HEK293 (cell line): ENCODE data around the gene COG8.

Experiments
- CTCF ChIA-PET: fragments of 350-600 bp; formaldehyde crosslinking; extraction: SDS; loops from one replicate; lab custom pipeline; 2021; ENCODE audit warnings: antibody characterized with exemption; lab: Yijun Ruan, JAX
- POLR2A ChIA-PET: fragments of 300-600 bp; formaldehyde crosslinking; extraction: SDS; loops from one replicate; lab custom pipeline; 2020; ENCODE audit warnings: antibody characterized with exemption, inconsistent platforms; lab: Yijun Ruan, JAX
- H3K27ac ChIP-seq: fragments of 200-500 bp; sonication (Bioruptor generic); 2 replicates; pipeline ENCODE4 v1.5.1; 2014; ENCODE audit warnings: low read depth, low read length, control low read depth, inconsistent platforms; ENCODE audit errors: extremely low read depth
- H3K36me3 ChIP-seq, 2 experiments: fragments of 200-500 bp in 1 of 2; sonication (Bioruptor generic) in 1 of 2; 1 replicate in 1 of 2; 2 replicates in 1 of 2; pipeline ENCODE4 v1.5.1; 2014 to 2017; ENCODE audit warnings: inconsistent platforms in 2 of 2, low read length in 2 of 2; ENCODE audit not compliant: control insufficient read depth in 2 of 2, insufficient read depth in 1 of 2
- H3K4me1 ChIP-seq: fragments of 200-500 bp; sonication (Bioruptor generic); 2 replicates; pipeline ENCODE4 v1.5.1; 2014; ENCODE audit warnings: mild to moderate bottlenecking, low read length, inconsistent platforms; ENCODE audit not compliant: control insufficient read depth, insufficient read depth
- H3K4me3 ChIP-seq: 2 replicates; pipeline ENCODE4 v1.5.1; 2011; ENCODE audit warnings: low read depth, mild to moderate bottlenecking, control low read depth, low read length, moderate library complexity
- H3K9me3 ChIP-seq: fragments of 200-500 bp; sonication (Bioruptor generic); 2 replicates; pipeline ENCODE4 v1.5.1; 2014; ENCODE audit warnings: low read depth, low read length, inconsistent platforms; ENCODE audit not compliant: control insufficient read depth, insufficient read depth
- BCL11B ChIP-seq: fragments of 450-650 bp; formaldehyde crosslinking; IDR thresholded peaks from 2 replicates; pipeline ENCODE4 v1.5.1; 2016; ENCODE audit warnings: low read depth, missing biosample characterization, missing genetic modification characterization
- EGR2 ChIP-seq: fragments of 450-650 bp; formaldehyde crosslinking; IDR thresholded peaks from 2 replicates; pipeline ENCODE4 v1.5.1; 2016; ENCODE audit warnings: low read depth, missing biosample characterization, missing genetic modification characterization
- GFI1B ChIP-seq: fragments of 450-650 bp; formaldehyde crosslinking; IDR thresholded peaks from 2 replicates; pipeline ENCODE4 v1.5.1; 2016; ENCODE audit warnings: missing biosample characterization, missing genetic modification characterization
- REPIN1 ChIP-seq: fragments of 450-650 bp; formaldehyde crosslinking; IDR thresholded peaks from 2 replicates; pipeline ENCODE4 v1.5.1; 2017; ENCODE audit warnings: missing biosample characterization, missing genetic modification characterization, low read depth
- ZBTB1 ChIP-seq: fragments of 450-650 bp; formaldehyde crosslinking; IDR thresholded peaks from 2 replicates; pipeline ENCODE4 v1.5.1; 2016; ENCODE audit warnings: missing biosample characterization, missing genetic modification characterization
- ZBTB20 ChIP-seq: fragments of 450-650 bp; formaldehyde crosslinking; IDR thresholded peaks from 2 replicates; pipeline ENCODE4 v1.5.1; 2016; ENCODE audit warnings: missing biosample characterization, missing genetic modification characterization
- ZFP3 ChIP-seq: fragments of 450-650 bp; formaldehyde crosslinking; IDR thresholded peaks from 2 replicates; pipeline ENCODE4 v1.5.1; 2016; ENCODE audit warnings: low read depth, missing biosample characterization, missing genetic modification characterization
- ZNF112 ChIP-seq: fragments of 450-650 bp; formaldehyde crosslinking; IDR thresholded peaks from 2 replicates; pipeline ENCODE4 v1.5.0; 2017; ENCODE audit warnings: missing biosample characterization, missing genetic modification characterization
- ZNF138 ChIP-seq: fragments of 450-650 bp; formaldehyde crosslinking; IDR thresholded peaks from 2 replicates; pipeline ENCODE4 v1.5.1; 2016; ENCODE audit warnings: missing biosample characterization, missing genetic modification characterization, borderline replicate concordance
- ZNF211 ChIP-seq: fragments of 450-650 bp; formaldehyde crosslinking; IDR thresholded peaks from 2 replicates; pipeline ENCODE4 v1.5.1; 2016; ENCODE audit warnings: low read depth, missing biosample characterization, missing genetic modification characterization
- ZNF223 ChIP-seq: fragments of 450-650 bp; formaldehyde crosslinking; IDR thresholded peaks from 2 replicates; pipeline ENCODE4 v1.5.1; 2016; ENCODE audit warnings: missing biosample characterization, missing genetic modification characterization
- ZNF23 ChIP-seq: fragments of 450-650 bp; formaldehyde crosslinking; IDR thresholded peaks from 2 replicates; pipeline ENCODE4 v1.5.1; 2016; ENCODE audit warnings: missing biosample characterization, missing genetic modification characterization, borderline replicate concordance
- ZNF239 ChIP-seq: fragments of 450-650 bp; formaldehyde crosslinking; IDR thresholded peaks from 2 replicates; pipeline ENCODE4 v1.5.1; 2016; ENCODE audit warnings: missing biosample characterization, missing genetic modification characterization
- ZNF24 ChIP-seq: fragments of 450-650 bp; formaldehyde crosslinking; IDR thresholded peaks from 2 replicates; pipeline ENCODE4 v1.5.1; 2016; ENCODE audit warnings: missing biosample characterization, missing genetic modification characterization
- ZNF248 ChIP-seq: fragments of 450-650 bp; formaldehyde crosslinking; IDR thresholded peaks from 2 replicates; pipeline ENCODE4 v1.5.1; 2017; ENCODE audit warnings: missing biosample characterization, missing genetic modification characterization
- ZNF350 ChIP-seq: fragments of 450-650 bp; formaldehyde crosslinking; IDR thresholded peaks from 2 replicates; pipeline ENCODE4 v1.5.0; 2017; ENCODE audit warnings: missing biosample characterization, mild to moderate bottlenecking, missing genetic modification characterization
- ZNF404 ChIP-seq: fragments of 450-650 bp; formaldehyde crosslinking; IDR thresholded peaks from 2 replicates; pipeline ENCODE4 v1.5.1; 2017; ENCODE audit warnings: missing biosample characterization, missing genetic modification characterization
- ZNF433 ChIP-seq: fragments of 450-650 bp; formaldehyde crosslinking; IDR thresholded peaks from 2 replicates; pipeline ENCODE4 v1.5.1; 2016; ENCODE audit warnings: missing biosample characterization, missing genetic modification characterization, low read depth
- ZNF624 ChIP-seq: fragments of 450-650 bp; formaldehyde crosslinking; IDR thresholded peaks from 2 replicates; pipeline ENCODE4 v1.5.1; 2017; ENCODE audit warnings: missing biosample characterization, missing genetic modification characterization
- ZNF701 ChIP-seq: fragments of 450-650 bp; formaldehyde crosslinking; IDR thresholded peaks from 2 replicates; pipeline ENCODE4 v1.5.1; 2016; ENCODE audit warnings: missing biosample characterization, missing genetic modification characterization
- ZNF785 ChIP-seq: fragments of 450-650 bp; formaldehyde crosslinking; IDR thresholded peaks from 2 replicates; pipeline ENCODE4 v1.5.1; 2016; ENCODE audit warnings: missing biosample characterization, missing genetic modification characterization
- ZNF791 ChIP-seq: fragments of 450-650 bp; formaldehyde crosslinking; IDR thresholded peaks from 2 replicates; pipeline ENCODE4 v1.5.1; 2016; ENCODE audit warnings: missing biosample characterization, missing genetic modification characterization
- ZNF837 ChIP-seq: fragments of 450-650 bp; formaldehyde crosslinking; IDR thresholded peaks from 2 replicates; pipeline ENCODE4 v1.5.1; 2016; ENCODE audit warnings: missing biosample characterization, missing genetic modification characterization
- TF ChIP-seq, protein P1 (sequence below): fragments of 450-650 bp; formaldehyde crosslinking; IDR thresholded peaks from 2 replicates; pipeline ENCODE4 v1.5.1; 2017; ENCODE audit warnings: missing biosample characterization, missing genetic modification characterization
- TF ChIP-seq, protein P2 (sequence below): fragments of 450-650 bp; formaldehyde crosslinking; IDR thresholded peaks from 2 replicates; pipeline ENCODE4 v1.5.1; 2016; ENCODE audit warnings: missing biosample characterization, missing genetic modification characterization
- TF ChIP-seq, protein P3 (sequence below): IDR thresholded peaks from 2 replicates; pipeline ENCODE4 v1.6.1; 2011; ENCODE audit warnings: mild to moderate bottlenecking, low read depth, low read length, borderline replicate concordance
- TF ChIP-seq, protein P4 (sequence below): fragments of 450-650 bp; formaldehyde crosslinking; IDR thresholded peaks from 2 replicates; pipeline ENCODE4 v1.5.1; 2017; ENCODE audit warnings: missing biosample characterization, mild to moderate bottlenecking, missing genetic modification characterization, moderate library complexity
- TF ChIP-seq, protein P5 (sequence below): fragments of 450-650 bp; formaldehyde crosslinking; IDR thresholded peaks from 2 replicates; pipeline ENCODE4 v1.5.1; 2016; ENCODE audit warnings: missing biosample characterization, missing genetic modification characterization
- TF ChIP-seq, protein P6 (sequence below): fragments of 450-650 bp; formaldehyde crosslinking; IDR thresholded peaks from 2 replicates; pipeline ENCODE4 v1.5.1; 2016; ENCODE audit warnings: missing biosample characterization, missing genetic modification characterization, borderline replicate concordance

Gene COG8

DNA sequence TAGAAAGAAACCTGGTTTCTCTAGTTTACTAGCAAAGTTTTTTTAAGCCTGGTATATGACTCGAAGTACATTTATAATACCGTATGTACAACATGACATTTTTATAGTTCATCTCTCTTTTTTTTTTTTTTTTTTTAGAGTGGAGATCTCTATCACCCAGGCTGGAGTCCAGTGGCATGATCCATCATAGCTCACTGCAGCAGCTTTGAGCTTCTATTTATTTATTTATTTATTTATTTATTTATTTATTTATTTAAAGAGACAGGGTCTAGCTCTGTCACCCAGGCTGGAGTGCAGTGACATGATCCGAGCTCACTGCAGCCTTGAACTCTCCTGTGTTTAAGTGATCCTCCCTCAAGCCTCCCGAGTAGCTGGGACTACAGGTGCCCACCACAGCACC is 54.1 kb downstream of the COG8 start (continued):
- no peak for TF ChIP-seq ZNF223
- peak; percentile 28; the same call in 1 of the 2 replicates for TF ChIP-seq ZFP3
- TF ChIP-seq ZNF211 (tag by site-specific recombination) = no peak
- TF ChIP-seq ZNF24 = no peak
- no peak for TF ChIP-seq ZNF23 (tag by site-specific recombination)
- no peak for TF ChIP-seq ZNF138
- TF ChIP-seq, protein P1, sequence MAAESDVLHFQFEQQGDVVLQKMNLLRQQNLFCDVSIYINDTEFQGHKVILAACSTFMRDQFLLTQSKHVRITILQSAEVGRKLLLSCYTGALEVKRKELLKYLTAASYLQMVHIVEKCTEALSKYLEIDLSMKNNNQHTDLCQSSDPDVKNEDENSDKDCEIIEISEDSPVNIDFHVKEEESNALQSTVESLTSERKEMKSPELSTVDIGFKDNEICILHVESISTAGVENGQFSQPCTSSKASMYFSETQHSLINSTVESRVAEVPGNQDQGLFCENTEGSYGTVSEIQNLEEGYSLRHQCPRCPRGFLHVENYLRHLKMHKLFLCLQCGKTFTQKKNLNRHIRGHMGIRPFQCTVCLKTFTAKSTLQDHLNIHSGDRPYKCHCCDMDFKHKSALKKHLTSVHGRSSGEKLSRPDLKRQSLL = no peak
- no peak for TF ChIP-seq ZNF837 (tag by site-specific recombination)
- no peak for TF ChIP-seq ZNF112 (tag by site-specific recombination)
- no peak for TF ChIP-seq ZNF248 (tag by site-specific recombination)
- 0 out of 2 replicates have a peak, but pooled peaks have one; percentile 41 for TF ChIP-seq ZNF404 (tag by site-specific recombination)
- peak; percentile 41; the same call in 1 of the 2 replicates for TF ChIP-seq GFI1B
- no peak for TF ChIP-seq EGR2 (tag by site-specific recombination)
- TF ChIP-seq, protein P2, sequence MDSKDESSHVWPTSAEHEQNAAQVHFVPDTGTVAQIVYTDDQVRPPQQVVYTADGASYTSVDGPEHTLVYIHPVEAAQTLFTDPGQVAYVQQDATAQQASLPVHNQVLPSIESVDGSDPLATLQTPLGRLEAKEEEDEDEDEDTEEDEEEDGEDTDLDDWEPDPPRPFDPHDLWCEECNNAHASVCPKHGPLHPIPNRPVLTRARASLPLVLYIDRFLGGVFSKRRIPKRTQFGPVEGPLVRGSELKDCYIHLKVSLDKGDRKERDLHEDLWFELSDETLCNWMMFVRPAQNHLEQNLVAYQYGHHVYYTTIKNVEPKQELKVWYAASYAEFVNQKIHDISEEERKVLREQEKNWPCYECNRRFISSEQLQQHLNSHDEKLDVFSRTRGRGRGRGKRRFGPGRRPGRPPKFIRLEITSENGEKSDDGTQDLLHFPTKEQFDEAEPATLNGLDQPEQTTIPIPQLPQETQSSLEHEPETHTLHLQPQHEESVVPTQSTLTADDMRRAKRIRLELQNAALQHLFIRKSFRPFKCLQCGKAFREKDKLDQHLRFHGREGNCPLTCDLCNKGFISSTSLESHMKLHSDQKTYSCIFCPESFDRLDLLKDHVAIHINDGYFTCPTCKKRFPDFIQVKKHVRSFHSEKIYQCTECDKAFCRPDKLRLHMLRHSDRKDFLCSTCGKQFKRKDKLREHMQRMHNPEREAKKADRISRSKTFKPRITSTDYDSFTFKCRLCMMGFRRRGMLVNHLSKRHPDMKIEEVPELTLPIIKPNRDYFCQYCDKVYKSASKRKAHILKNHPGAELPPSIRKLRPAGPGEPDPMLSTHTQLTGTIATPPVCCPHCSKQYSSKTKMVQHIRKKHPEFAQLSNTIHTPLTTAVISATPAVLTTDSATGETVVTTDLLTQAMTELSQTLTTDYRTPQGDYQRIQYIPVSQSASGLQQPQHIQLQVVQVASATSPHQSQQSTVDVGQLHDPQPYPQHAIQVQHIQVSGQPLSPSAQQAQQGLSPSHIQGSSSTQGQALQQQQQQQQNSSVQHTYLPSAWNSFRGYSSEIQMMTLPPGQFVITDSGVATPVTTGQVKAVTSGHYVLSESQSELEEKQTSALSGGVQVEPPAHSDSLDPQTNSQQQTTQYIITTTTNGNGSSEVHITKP (tag by site-specific recombination) = no peak
- no peak for TF ChIP-seq ZBTB20 (tag by site-specific recombination)
- TF ChIP-seq ZNF701 (tag by site-specific recombination) = no peak
- TF ChIP-seq ZNF350 (tag by site-specific recombination) = no peak
- TF ChIP-seq ZNF239 (tag by site-specific recombination) = no peak
- 0 out of 2 replicates have a peak, but pooled peaks have one; percentile 37 for TF ChIP-seq ZNF433 (tag by site-specific recombination)
- no peak for TF ChIP-seq ZBTB1
- TF ChIP-seq, all 188 proteins: peak for 27

DNA sequence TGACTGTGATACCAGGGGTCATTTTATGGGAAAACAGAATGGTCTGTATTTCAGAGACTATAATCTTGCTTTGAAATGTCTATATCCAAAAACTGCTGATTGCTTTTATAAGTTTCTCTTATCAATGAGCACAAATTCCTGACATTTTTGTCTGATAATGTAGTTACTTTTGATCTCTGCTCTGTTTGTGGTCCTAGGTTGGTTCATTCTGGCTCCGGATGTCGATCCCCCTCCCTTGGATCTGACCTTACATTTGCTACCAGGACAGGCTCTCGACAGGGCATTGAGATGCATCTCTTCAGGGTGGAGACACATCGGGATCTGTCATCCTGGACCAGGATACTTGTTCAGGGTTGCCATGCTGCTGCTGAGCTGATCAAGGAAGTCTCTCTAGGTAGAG is 55.5 kb downstream of the COG8 start:
- Histone ChIP-seq H3K27ac (no peak overlapping the region), H3K9me3 (no peaks in the 10 kb centered on the region), H3K4me1 (no peaks in the 10 kb centered on the region), H3K4me3 (no peak overlapping the region), H3K36me3 (peaks cover 7 to 26% of the 10 kb centered on the region in 2 experiments; a peak in 2 of 3 replicates)
- TF ChIP-seq ZNF785 (tag by site-specific recombination) (no peak), REPIN1 (tag by site-specific recombination) (no peak), ZNF791 (no peak), BCL11B (tag by site-specific recombination) (no peak), ZNF624 (no peak), ZFP3 (no peak)
- TF ChIP-seq, protein P3, sequence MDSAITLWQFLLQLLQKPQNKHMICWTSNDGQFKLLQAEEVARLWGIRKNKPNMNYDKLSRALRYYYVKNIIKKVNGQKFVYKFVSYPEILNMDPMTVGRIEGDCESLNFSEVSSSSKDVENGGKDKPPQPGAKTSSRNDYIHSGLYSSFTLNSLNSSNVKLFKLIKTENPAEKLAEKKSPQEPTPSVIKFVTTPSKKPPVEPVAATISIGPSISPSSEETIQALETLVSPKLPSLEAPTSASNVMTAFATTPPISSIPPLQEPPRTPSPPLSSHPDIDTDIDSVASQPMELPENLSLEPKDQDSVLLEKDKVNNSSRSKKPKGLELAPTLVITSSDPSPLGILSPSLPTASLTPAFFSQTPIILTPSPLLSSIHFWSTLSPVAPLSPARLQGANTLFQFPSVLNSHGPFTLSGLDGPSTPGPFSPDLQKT = no peak
- TF ChIP-seq, protein P4, sequence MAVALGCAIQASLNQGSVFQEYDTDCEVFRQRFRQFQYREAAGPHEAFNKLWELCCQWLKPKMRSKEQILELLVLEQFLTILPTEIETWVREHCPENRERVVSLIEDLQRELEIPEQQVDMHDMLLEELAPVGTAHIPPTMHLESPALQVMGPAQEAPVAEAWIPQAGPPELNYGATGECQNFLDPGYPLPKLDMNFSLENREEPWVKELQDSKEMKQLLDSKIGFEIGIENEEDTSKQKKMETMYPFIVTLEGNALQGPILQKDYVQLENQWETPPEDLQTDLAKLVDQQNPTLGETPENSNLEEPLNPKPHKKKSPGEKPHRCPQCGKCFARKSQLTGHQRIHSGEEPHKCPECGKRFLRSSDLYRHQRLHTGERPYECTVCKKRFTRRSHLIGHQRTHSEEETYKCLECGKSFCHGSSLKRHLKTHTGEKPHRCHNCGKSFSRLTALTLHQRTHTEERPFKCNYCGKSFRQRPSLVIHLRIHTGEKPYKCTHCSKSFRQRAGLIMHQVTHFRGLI (tag by site-specific recombination) = no peak
- TF ChIP-seq, protein P5, sequence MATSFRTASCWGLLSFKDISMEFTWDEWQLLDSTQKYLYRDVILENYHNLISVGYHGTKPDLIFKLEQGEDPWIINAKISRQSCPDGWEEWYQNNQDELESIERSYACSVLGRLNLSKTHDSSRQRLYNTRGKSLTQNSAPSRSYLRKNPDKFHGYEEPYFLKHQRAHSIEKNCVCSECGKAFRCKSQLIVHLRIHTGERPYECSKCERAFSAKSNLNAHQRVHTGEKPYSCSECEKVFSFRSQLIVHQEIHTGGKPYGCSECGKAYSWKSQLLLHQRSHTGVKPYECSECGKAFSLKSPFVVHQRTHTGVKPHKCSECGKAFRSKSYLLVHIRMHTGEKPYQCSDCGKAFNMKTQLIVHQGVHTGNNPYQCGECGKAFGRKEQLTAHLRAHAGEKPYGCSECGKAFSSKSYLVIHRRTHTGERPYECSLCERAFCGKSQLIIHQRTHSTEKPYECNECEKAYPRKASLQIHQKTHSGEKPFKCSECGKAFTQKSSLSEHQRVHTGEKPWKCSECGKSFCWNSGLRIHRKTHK (tag by site-specific recombination) = no peak
- TF ChIP-seq, protein P6, sequence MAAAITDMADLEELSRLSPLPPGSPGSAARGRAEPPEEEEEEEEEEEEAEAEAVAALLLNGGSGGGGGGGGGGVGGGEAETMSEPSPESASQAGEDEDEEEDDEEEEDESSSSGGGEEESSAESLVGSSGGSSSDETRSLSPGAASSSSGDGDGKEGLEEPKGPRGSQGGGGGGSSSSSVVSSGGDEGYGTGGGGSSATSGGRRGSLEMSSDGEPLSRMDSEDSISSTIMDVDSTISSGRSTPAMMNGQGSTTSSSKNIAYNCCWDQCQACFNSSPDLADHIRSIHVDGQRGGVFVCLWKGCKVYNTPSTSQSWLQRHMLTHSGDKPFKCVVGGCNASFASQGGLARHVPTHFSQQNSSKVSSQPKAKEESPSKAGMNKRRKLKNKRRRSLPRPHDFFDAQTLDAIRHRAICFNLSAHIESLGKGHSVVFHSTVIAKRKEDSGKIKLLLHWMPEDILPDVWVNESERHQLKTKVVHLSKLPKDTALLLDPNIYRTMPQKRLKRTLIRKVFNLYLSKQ = no peak
- CTCF ChIA-PET = interaction anchor here (0.5 to 7.4 kb wide), 2 partner anchors 133 to 547 kb away, joined by 3 to 104 read pairs; partner anchors contain the start of gene CDH1
- POLR2A ChIA-PET = no interaction called here
